GM21526 (cell line): ENCODE measurements around the gene DLGAP1.
A peak's percentile ranks its signal among the peaks of the same experiment; 100 is the strongest.
"Not testable (repeated sequence)": the region's sequence is repeated elsewhere in the genome, so short reads cannot be mapped to it uniquely, and the experiment has no call there.

Experiments
- ATAC-seq: cut with Tn5 transposase; IDR thresholded peaks from one replicate; pipeline ENCODE4 v1.9.1; 2021; ENCODE audit warnings: moderate library complexity; ENCODE audit not compliant: unreplicated experiment, low FRiP score

DLGAP1 gene

DNA sequence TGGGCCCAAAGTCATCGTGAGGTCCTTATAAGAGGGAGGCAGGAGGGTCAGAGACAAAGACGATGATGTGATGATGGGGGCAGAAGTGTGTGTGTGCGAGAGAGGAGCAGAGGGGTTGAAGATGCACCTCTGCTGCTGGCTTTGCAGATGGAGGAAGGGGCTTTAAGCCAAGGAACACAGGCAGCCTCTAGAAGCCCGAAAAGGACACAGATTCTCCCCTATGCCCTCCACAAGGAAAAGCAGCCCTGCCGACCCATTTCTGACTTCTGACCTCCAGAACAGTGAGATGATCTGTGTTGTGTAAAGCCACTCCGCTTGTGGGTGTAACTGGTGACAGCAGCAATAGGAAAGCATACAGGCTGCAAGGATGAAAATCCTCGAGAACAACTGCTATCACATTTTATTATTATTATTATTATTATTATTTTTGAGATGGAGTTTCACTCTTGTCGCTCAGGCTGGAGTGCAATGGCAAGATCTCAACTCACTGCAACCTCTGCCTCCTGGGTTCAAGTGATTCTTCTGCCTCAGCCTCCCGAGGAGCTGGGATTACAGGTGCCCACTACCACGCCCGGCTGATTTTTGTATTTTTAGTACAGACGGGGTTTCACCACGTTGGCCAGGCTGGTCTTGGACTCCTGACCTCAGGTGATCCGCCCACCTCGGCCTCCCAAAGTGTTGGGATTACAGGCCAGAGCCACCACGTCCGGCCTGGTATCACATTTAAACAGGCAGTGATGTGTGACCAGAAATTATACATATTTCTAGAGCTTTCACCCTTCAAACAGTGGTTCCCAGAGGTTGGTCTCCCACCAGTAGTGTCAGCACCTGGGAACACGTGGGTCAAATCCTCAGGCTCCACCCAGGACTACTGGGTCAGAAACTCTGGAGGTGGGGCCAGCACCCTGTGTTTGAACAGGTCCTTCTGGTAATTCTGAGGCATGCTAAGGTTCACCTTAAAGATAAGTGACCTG is 834.7 kb downstream of the DLGAP1 start:
- ATAC-seq, result no peak

DNA sequence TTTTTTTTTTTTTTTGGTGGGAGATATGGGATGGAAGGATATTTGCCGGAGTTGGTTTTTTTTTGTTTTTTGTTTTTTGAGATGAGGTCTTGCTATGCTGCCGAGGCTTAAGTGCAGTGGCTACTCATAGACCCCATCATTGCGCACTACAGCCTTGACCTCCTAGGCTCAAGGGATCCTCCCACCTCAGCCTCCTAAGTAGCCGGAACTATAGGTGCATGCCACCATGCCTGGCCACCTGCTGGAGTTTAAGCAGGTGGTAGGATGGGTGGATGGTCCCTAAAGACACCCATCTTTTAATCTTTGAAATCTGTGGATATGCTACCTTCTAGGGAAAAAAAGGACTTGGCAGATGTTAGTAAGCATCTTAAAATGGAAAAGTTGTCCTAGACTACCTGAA is 835.4 kb downstream of the DLGAP1 start:
- ATAC-seq, result no peak

DNA sequence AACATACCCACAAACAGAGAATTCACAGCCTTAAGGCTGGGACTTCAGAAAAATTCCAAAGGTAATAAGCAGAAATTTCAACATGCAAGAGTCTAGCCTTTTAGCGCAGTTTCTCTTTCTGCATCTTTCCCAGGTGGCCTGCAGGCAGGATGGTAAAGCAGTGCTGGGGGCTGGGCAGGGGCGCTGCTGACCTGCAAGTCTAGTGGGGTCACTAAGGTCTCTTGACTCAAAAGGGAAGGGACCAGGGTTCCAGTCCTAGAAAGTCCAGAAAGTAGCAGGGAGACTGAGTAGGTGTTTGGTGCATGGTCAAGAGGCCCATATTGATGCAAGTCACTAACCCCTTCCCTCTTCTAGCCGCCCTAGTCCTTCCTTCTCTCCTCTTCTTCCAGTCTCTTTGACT is 835.9 kb downstream of the DLGAP1 start:
- ATAC-seq, result no peak

DNA sequence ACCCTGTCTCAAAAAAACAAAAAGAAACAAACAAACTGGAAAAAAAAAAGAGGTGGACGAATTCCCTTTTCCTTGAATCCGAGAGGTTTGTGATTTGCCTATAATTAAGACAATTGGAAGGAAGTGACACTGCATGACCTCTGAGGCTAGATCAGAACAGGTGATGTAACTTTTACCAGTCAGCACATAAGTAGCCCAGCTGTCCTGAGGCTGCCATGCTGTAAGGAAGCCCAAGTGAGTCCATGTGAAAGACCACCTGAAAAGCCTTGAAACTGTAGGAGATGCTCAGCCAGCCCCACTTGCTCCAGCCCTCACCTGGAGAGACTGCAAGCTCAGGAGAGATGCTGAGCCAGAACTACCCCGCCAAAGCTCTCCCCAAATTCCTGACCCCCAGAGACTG is 838.4 kb downstream of the DLGAP1 start:
- ATAC-seq, result no peak

DNA sequence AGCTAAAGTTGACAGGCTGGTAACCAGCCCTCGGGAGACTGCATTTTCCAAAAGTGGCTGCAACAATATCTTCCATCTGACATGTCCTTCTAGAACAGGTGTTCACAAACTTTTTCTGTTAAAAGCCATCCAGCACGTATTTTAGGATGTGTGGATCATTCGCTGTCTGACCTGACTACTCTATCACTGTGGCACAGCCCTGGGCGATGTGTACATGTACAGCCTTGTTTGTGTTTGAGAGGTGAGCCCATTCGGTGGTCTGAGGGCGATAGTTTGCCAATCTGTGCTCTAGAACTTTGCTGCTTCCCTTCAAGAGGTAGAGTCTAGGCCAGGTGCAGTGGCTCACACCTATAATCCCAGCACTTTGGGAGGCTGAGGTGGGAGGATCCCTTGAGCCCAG is 839.0 kb downstream of the DLGAP1 start:
- ATAC-seq, result no peak

DNA sequence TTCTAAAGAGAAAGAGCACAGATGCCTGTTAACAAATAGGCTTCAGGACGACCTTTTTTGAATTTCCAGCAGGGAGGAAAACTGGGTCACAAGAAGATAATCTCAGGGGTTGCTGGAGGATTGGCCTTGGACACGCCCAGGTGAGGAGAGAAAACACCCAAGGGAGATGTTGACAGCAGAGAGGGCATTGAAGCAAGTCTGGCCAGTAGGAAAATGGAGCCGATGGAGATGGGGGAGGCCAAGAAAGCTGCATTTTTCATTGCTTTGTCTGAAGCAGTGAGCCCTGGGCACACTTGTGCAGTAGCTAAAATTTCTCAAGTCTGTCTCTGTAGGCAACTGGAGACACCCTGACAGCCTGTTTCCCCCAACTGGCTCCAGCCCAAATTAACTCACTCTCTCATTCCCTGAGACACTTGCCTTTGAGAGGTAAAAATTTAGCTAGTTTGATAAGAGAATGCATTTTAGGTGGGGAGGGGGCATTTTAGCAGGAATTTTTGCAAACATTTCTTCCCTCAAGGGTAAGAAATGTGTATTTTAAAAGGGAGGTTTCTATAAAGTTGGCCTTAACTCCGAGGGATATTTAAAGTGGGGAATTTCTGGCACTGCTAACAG is 839.6 kb downstream of the DLGAP1 start:
- no peak for ATAC-seq

DNA sequence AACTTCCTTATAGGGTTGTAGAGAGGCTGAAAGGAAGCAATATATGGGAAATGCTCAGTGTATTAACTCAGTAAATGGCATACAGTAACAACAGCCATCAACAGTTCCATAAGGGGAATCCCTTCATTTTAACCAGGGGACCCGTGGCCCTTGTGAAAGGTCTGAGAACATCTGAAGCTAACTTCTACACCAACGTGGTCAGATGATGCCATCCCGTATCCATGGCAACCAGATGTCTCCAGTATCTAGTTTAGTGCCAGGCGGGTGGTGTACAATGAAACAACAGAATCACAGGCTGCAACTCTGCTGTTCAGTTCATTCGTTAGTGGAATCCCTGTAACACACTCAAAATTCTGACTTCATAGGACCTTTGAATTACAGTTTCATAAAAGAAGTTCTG is 842.8 kb downstream of the DLGAP1 start:
- ATAC-seq, result no peak

DNA sequence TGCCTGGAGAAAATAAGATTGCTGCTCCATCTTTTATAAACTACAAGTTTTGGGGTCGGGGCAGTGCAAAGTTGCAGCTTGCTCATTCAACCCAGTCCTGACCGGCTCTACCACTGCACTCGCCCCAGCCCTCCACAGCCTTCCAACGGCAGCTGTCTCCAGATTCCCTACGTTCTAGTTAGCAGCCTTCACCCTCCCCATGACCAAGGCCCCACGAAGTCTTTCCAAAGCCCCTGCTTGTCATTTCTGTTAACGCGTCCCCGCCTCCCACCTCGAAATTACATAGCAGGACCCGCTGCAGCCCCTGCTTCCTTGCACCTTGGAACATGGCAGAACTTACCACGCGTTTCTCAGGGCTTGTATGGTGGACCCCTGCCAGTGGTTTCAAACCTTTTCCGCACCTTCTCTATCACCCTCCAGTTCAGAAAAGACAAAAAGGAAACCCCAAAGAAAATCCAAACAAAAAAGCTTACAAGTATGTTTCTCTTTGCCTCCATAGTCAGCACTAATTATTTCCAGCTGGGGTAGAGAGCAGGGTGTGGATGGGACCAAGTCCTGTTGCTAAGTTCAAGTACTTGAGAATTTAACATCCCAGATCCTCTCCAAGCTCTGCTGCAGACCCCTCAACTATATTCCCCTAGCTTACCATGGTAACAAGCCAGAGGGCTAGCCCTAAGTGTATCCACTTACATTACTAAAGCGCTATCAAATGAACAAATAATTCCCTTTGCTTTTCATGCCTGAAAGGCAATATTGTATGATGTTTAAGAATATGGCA is 843.6 kb downstream of the DLGAP1 start:
- no peak for ATAC-seq

DNA sequence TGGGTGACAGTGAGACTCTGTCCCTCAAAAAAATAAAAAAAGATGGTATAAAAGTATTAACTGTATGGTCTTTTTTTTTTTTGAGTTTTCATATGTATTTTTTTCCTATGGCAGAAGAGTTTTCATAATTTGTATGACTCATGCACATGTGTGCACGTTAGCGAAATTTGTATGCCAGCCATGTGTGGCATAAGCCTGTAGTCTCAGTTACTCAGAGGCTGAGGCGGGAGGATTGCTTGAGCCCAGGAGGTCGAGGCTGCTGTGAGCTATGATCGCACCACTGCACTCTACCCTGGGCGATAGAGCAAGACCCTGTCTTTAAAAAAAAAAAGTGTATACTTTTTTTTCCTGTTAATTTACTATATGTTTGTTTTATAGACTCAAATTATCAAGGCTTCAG is 844.3 kb downstream of the DLGAP1 start:
- no peak for ATAC-seq

DNA sequence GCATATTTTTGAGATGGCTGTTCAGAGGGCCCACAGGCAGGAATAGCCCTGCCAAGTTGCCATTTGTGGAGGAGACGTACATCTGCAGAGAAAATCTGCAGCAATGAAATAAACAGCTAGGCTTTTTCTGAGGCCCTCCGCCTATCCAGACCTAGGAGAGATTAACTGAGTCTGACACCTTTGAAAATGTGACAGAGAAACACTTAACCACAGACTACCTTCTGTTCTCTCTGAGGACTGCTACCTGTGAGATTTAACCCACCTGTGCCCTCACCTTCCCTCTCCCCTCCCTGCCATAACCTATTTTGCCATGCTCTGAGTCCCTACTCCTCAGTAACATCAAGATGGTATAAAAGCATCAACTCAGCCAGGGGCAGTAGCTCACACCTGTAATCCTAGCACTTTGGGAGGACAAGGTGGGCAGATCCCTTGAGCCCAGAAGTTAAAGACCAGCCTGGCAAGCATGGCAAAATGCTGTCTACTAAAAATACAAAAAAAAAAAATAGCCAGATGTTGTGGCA is 844.9 kb downstream of the DLGAP1 start:
- no peak for ATAC-seq

DNA sequence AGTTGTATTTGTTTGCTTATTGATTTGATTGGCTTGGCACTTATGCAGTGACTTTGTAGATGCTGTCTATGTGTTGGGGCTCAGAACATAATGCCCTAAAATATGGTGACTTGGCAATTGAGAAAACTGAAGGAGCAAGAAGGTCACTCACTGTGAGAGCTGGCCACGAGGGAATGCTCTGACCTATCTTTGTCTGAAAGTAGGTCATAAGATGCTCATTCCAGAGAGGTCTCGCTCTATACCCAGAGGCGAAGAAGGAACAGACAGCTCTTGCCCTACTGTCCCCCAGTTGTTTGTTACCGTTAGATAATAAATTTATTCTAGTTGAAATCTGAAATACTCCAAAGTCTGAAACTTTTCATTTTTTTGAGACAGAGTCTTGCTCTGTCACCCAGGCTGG is 846.6 kb downstream of the DLGAP1 start:
- no peak for ATAC-seq

DNA sequence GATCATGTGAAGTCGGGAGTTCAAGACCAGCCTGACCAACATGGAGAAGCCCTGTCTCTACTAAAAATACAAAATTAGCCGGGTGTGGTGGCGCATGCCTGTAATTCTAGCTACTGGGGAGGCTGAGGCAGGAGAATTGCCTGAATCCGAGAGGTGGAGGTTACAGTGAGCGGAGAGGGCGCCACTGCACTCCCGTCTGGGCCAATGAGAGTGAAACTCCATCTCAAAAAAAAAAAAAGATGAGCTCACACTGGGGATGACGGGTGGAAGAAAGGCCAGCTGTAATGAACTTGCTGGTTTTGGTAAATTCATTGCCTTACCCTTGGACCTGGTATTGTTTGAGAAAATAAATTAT is 847.0 kb downstream of the DLGAP1 start:
- ATAC-seq, result not testable (repeated sequence)

DNA sequence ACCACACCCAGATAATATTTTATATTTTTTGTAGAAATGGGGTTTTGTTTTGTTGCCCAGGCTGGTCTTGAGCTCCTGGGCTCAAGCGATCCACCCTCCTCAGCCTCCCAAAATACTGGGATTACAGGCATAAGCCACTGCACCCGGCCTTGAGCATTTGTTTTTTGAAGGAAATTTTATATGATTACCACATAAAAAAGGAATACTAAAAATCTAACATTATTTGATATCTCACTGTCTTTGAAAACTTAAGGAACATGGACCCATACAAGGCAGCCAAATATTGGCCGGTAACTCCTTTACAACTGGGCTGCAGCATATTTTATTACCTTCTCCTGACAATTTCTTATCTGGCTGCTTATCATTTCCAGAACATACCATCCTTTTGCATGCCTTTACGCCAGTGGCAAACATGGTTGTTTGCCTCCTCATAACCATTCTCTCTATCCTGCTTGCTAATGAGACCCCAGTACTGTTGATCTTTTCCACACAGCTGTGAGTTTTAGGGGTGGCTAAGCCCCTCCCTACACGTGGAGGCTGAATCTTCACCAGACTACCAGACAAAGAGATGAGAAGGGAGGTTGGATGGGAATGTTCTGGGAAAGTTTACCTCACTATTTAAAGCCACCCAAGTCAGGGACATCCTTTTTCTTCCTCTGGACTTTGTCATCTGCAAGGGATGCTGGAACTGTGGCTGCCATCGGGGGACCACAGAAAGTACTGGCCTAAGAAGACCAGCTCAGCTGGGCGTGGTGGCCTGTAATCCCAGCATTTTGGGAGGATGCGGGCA is 847.6 kb downstream of the DLGAP1 start:
- no peak for ATAC-seq

DNA sequence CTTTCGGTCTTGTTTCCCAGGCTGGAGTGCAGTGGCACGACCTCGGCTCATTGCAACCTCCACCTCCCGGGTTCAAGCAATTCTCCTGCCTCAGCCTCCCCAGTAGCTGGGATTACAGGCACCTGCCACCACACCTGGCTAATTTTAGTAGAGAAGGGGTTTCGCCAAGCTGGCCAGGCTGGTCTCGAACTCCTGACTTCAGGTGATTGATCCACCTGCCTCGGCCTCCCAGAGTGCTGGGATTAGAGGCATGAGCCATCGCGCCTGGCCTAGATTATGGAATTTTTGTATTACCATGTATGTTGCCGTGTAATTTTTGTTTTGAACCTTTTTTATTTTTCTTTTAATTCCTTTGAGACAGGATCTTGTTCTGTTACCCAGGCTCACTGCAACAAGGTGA is 848.2 kb downstream of the DLGAP1 start:
- ATAC-seq, result not testable (repeated sequence)

DNA sequence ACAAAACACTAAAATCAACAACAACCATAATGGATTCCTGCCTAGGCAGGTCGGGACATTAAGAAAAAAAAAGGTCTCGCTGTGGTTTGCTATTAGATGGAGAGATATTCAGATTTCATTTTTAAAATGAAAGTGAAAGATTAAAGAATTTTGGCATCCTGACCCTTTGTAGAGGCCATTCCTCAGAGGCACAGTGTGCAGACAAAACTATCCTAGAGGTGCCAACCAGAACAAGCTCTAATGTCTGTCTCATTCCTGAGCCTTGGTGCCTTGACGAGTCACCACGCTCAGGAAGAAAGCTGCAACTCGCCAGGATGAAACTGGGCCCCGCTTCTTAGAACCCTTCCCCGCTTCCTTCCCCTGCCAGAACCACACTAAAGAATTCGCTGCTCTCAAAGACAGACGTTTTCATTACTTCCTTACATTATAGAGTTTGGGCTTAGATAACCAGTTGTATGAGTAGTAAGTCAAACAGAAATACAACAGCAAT is 849.1 kb downstream of the DLGAP1 start:
- ATAC-seq, result no peak

DNA sequence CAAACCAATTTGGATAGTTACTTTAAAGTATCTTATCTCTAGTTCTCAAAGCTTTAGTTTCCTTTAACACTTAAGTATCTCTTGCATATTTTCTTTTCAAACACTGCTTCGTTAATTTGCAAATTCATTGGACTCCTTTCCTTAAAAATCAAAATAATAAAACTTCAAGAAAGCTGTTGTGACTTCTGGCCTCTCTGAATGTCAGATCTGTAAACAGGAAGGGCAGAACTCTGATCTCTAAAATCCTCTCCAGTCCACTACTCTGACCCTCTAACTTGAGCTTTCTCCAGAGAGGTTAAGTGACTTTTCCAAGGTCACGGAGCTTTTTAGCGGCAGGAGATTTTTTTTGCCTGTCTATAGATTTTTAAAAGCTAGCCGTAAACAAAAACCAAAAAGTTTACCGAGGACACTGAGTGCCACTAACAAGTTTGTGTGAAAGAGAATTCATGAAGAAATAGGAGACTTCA is 849.6 kb downstream of the DLGAP1 start:
- no peak for ATAC-seq

DNA sequence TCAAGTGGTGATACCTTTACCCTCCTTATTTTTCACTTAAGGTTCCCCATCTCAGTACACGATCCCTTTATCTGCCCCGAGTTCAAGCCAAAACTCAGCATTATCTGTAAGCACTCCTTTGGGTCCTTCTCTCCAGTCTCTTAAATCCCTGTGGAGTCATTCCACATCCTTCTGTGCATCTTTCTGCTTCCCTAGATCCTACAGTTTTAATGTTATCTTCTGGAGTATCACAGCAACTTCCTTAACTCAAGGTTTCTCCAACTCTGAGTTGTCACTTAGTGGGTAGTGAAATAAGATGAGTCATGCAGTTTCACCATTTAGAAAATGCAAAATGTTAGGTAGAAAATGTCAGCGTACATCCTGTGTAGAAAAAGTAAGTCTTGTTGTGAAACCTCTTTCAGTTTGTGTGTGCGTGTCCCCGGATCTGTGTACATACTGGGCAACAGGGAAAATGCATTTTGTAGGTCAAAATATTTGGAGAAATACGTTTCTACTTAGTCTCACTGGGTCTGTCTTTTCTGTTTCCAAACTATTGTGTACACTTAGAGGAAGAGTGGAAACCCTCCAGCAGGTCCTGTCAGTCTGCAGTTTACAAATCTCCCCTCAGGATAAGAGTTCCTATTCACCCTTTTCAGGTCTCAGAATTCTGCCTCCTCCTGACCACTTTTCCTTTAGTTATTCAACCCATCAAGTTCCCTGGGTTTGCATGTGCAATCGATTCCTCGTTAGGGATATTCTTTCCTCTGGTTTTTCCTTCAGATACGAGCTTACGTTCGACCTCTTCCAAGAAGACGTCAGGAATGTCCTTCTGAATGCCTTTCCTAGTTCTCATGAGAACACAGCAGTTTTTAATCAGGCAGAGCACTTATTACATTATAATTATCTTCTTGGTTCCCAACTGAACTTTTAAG is 850.4 kb downstream of the DLGAP1 start:
- peak; percentile 83 for ATAC-seq

DNA sequence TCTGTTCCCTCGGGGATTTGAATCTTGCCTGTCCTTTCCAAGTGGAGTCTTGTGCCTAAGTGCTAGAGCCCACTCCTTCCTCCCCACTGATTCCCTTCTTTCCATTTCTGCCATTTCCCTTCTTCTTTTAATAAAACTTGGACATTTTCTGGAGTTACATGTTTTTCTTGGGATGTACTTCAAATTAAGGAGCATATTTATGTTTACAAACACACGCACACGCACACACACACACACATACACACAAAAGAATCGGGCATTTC is 850.9 kb downstream of the DLGAP1 start:
- ATAC-seq, result no peak
